K562 (cell line): ENCODE data around the gene ASB6. TPM values are rescaled to one million over a fixed set of nuclear protein-coding genes. Genes with fewer than 3 reads are reported as not detected.

Source experiments
- CHCHD3 ChIP-seq: fragments of 250-450 bp; sonication (Bioruptor Pico); IDR thresholded peaks from 2 replicates; pipeline ENCODE4 v2.1.2; 2022; ENCODE audit warnings: mild to moderate bottlenecking
- GATAD2B ChIP-seq: fragments of 450-650 bp; IDR thresholded peaks from 2 replicates; pipeline ENCODE4 v1.6.1; 2017; ENCODE audit warnings: mild to moderate bottlenecking, borderline replicate concordance
- HNRNPUL1 ChIP-seq: fragments of 200-400 bp; formaldehyde crosslinking; IDR thresholded peaks from 2 replicates; pipeline ENCODE4 v1.6.1; 2017; ENCODE audit warnings: low read length
- JUND ChIP-seq, 2 experiments: IDR thresholded peaks; 2 replicates in 1 of 2; 3 replicates in 1 of 2; pipeline ENCODE4 v1.6.1; 2011; ENCODE audit warnings: borderline replicate concordance in 2 of 2, low read depth in 2 of 2, low read length in 2 of 2, improper control_type of control experiment in 1 of 2, missing biosample characterization in 1 of 2, missing genetic modification characterization in 1 of 2, missing genetic modification reagents in 1 of 2
- NR3C1 ChIP-seq: sonication (generic); formaldehyde crosslinking; IDR thresholded peaks from 2 replicates; pipeline ENCODE4 v1.8.1; 2022; ENCODE audit warnings: missing genetic modification reagents
- PHF20 ChIP-seq: fragments of 450-650 bp; IDR thresholded peaks from 2 replicates; pipeline ENCODE4 v1.6.1; 2018; ENCODE audit not compliant: partially characterized antibody
- SETDB1 ChIP-seq: IDR thresholded peaks from one replicate; pipeline ENCODE4 v1.6.1; 2012; ENCODE audit warnings: low read length, control low read depth, inconsistent platforms
- SIX5 ChIP-seq, 2 experiments: IDR thresholded peaks; 2 replicates each; pipeline ENCODE4 v1.6.1; 2011; ENCODE audit warnings: low read length in 2 of 2, borderline replicate concordance in 1 of 2, low read depth in 1 of 2, mild to moderate bottlenecking in 1 of 2, moderate library complexity in 1 of 2; ENCODE audit not compliant: insufficient read depth in 1 of 2
- ZC3H8 ChIP-seq: fragments of 450-650 bp; IDR thresholded peaks from 2 replicates; pipeline ENCODE4 v1.6.1; 2017
- ZNF778 ChIP-seq: fragments of 450-650 bp; formaldehyde crosslinking; IDR thresholded peaks from 2 replicates; pipeline ENCODE4 v1.4.0; 2020; ENCODE audit warnings: mild to moderate bottlenecking, moderate library complexity
- polyA plus RNA-seq, 8 experiments: library from polyadenylated mRNA; depleted of rRNA in 4 of 8; stranded (reverse) in 5 of 8; unstranded in 3 of 8; fragments of >200 nt; fragmentation: Nextera tagmentation in 2 of 8; fragmentation: Illumina TruSeq in 1 of 8; extraction: Ambion mirVana in 2 of 8; extraction: Trizol in 1 of 8; gene quantifications; 2 replicates each; pipeline versions ENCODE4 v1.2.1 to v1.2.3, GENCODE V29; 2011 to 2014; ENCODE audit warnings: inconsistent platforms in 1 of 8, missing spikeins in 1 of 8
- total RNA-seq, 7 experiments: library from RNA; depleted of rRNA in 6 of 7; stranded (reverse); fragments of >200 nt in 6 of 7; fragmentation: Illumina TruSeq in 2 of 7; extraction: Trizol in 2 of 7; gene quantifications; 2 replicates each; pipeline versions ENCODE4 v1.2.1 to v1.2.3, GENCODE V29; 2011 to 2021; ENCODE audit warnings: low replicate concordance in 1 of 7
- TF ChIP-seq, protein P1 (sequence below): sonication (generic); formaldehyde crosslinking; IDR thresholded peaks from 2 replicates; pipeline ENCODE4 v1.8.0; 2022; ENCODE audit warnings: mild to moderate bottlenecking, missing genetic modification reagents
- TF ChIP-seq, protein P2 (sequence below): fragments of 450-650 bp; IDR thresholded peaks from 2 replicates; pipeline ENCODE4 v1.6.1; 2017; ENCODE audit warnings: mild to moderate bottlenecking, moderate library complexity
- TF ChIP-seq, protein P3 (sequence below), 2 experiments: fragments of 450-650 bp in 1 of 2; sonication (generic) in 1 of 2; formaldehyde crosslinking in 1 of 2; IDR thresholded peaks in 1 of 2; conservative IDR thresholded peaks in 1 of 2; 2 replicates each; pipeline versions ENCODE4 v1.6.1 to v1.8.1; 2016 to 2023; ENCODE audit warnings: mild to moderate bottlenecking in 2 of 2, moderate library complexity in 2 of 2, inconsistent platforms in 1 of 2, missing genetic modification reagents in 1 of 2
- TF ChIP-seq, protein P4 (sequence below): fragments of 450-650 bp; IDR thresholded peaks from 2 replicates; pipeline ENCODE4 v1.6.1; 2017; ENCODE audit warnings: antibody characterized with exemption, mild to moderate bottlenecking

ASB6 gene
- total and polyA plus RNA-seq, 9 of the 15 experiments (the other 6 are each of a cell fraction or from before 2014, with no cell fraction given): 0.92 to 17.8 (median 11.3) TPM

DNA sequence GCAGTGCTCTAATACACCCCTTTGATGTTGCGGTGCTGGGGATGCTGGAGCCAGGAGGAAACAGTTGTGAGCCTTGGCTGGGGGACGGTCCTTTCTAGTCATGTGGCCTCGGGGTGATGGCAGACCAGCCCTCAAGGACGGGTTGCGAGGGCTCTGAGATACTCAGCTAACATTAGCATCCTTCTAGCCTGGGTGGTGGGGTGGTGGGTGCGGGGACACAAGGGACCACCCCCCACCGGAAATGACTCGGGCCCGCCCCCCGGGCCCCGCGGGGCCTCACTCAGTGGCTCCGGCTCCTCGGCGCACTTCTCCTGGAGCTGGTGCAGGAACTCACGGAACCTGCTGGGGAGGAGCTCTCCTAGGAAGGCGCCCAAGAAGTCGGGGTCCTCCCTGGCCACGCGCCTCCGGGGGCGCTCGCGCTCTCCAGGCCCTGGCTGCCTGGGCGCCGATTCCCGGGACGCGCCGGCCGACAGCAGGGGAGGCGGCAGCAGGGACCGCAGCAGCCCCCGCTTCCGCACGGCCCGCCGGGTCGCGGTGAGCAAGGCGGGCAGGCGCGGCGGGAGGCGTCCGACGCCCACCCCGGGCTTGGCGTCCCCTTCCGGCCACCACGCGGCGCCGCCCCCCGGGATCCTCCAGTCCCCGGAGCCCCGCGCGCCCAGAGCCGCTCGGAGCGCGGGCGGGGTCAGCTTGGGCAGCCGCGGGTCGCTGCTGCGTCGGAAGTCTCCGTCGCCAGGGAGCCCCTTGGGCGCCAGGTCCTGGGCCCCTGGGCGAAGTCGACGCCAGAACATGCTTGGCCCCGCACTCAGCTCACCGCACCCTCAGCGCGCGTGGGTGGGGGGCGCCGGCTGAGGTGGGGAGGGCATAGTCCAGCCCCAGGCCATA, 21.9 kb downstream of the ASB6 start (continued):
- TF ChIP-seq, protein P1, sequence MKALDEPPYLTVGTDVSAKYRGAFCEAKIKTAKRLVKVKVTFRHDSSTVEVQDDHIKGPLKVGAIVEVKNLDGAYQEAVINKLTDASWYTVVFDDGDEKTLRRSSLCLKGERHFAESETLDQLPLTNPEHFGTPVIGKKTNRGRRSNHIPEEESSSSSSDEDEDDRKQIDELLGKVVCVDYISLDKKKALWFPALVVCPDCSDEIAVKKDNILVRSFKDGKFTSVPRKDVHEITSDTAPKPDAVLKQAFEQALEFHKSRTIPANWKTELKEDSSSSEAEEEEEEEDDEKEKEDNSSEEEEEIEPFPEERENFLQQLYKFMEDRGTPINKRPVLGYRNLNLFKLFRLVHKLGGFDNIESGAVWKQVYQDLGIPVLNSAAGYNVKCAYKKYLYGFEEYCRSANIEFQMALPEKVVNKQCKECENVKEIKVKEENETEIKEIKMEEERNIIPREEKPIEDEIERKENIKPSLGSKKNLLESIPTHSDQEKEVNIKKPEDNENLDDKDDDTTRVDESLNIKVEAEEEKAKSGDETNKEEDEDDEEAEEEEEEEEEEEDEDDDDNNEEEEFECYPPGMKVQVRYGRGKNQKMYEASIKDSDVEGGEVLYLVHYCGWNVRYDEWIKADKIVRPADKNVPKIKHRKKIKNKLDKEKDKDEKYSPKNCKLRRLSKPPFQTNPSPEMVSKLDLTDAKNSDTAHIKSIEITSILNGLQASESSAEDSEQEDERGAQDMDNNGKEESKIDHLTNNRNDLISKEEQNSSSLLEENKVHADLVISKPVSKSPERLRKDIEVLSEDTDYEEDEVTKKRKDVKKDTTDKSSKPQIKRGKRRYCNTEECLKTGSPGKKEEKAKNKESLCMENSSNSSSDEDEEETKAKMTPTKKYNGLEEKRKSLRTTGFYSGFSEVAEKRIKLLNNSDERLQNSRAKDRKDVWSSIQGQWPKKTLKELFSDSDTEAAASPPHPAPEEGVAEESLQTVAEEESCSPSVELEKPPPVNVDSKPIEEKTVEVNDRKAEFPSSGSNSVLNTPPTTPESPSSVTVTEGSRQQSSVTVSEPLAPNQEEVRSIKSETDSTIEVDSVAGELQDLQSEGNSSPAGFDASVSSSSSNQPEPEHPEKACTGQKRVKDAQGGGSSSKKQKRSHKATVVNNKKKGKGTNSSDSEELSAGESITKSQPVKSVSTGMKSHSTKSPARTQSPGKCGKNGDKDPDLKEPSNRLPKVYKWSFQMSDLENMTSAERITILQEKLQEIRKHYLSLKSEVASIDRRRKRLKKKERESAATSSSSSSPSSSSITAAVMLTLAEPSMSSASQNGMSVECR (CRISPR knock-in tag): peak; percentile 21; the same call in 1 of the 2 replicates
- TF ChIP-seq NR3C1 (CRISPR knock-in tag): no peak
- TF ChIP-seq JUND (IDR thresholded peaks at IDR 0.05; ENCODE audit: borderline replicate concordance, low read depth, low read length): no peak
- TF ChIP-seq JUND (tag; IDR thresholded peaks at IDR 0.05; ENCODE audit: borderline replicate concordance, low read depth, low read length): no peak
- no peak for TF ChIP-seq CHCHD3
- no peak for TF ChIP-seq HNRNPUL1
- no peak for TF ChIP-seq SIX5 (IDR thresholded peaks at IDR 0.05; ENCODE audit: borderline replicate concordance in 1 of 2, insufficient read depth in 1 of 2, low read depth in 1 of 2, low read length in 2 of 2)
- TF ChIP-seq, protein P2, sequence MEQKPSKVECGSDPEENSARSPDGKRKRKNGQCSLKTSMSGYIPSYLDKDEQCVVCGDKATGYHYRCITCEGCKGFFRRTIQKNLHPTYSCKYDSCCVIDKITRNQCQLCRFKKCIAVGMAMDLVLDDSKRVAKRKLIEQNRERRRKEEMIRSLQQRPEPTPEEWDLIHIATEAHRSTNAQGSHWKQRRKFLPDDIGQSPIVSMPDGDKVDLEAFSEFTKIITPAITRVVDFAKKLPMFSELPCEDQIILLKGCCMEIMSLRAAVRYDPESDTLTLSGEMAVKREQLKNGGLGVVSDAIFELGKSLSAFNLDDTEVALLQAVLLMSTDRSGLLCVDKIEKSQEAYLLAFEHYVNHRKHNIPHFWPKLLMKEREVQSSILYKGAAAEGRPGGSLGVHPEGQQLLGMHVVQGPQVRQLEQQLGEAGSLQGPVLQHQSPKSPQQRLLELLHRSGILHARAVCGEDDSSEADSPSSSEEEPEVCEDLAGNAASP: no peak
- TF ChIP-seq, protein P3, sequence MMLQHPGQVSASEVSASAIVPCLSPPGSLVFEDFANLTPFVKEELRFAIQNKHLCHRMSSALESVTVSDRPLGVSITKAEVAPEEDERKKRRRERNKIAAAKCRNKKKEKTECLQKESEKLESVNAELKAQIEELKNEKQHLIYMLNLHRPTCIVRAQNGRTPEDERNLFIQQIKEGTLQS (IDR thresholded peaks at IDR 0.05): no peak
- TF ChIP-seq, protein P3 (CRISPR knock-in tag; conservative IDR thresholded peaks at IDR 0.05): no peak
- peak; percentile 79; the same call in 1 of the 2 replicates for TF ChIP-seq GATAD2B
- TF ChIP-seq SETDB1: no peak
- no peak for TF ChIP-seq PHF20
- TF ChIP-seq, protein P4, sequence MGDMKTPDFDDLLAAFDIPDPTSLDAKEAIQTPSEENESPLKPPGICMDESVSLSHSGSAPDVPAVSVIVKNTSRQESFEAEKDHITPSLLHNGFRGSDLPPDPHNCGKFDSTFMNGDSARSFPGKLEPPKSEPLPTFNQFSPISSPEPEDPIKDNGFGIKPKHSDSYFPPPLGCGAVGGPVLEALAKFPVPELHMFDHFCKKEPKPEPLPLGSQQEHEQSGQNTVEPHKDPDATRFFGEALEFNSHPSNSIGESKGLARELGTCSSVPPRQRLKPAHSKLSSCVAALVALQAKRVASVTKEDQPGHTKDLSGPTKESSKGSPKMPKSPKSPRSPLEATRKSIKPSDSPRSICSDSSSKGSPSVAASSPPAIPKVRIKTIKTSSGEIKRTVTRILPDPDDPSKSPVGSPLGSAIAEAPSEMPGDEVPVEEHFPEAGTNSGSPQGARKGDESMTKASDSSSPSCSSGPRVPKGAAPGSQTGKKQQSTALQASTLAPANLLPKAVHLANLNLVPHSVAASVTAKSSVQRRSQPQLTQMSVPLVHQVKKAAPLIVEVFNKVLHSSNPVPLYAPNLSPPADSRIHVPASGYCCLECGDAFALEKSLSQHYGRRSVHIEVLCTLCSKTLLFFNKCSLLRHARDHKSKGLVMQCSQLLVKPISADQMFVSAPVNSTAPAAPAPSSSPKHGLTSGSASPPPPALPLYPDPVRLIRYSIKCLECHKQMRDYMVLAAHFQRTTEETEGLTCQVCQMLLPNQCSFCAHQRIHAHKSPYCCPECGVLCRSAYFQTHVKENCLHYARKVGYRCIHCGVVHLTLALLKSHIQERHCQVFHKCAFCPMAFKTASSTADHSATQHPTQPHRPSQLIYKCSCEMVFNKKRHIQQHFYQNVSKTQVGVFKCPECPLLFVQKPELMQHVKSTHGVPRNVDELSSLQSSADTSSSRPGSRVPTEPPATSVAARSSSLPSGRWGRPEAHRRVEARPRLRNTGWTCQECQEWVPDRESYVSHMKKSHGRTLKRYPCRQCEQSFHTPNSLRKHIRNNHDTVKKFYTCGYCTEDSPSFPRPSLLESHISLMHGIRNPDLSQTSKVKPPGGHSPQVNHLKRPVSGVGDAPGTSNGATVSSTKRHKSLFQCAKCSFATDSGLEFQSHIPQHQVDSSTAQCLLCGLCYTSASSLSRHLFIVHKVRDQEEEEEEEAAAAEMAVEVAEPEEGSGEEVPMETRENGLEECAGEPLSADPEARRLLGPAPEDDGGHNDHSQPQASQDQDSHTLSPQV: peak; percentile 46; the same call in 1 of the 2 replicates
- TF ChIP-seq ZNF778: no peak
- TF ChIP-seq ZC3H8: no peak
